Measurements from ENCODE around the gene NPAS3. TPM values are rescaled to one million over a fixed set of nuclear protein-coding genes. Genes with fewer than 3 reads are reported as not detected.

The NPAS3 gene
- total RNA-seq, 1 experiment from 2014 or later = not detected

GRCh38 chr14:33250963-33251362, 312.3 kb downstream of the NPAS3 start (continued):
- TF ChIP-seq REST (IDR thresholded peaks at IDR 0.05; ENCODE audit: low read depth) (no peak), JUND (IDR thresholded peaks at IDR 0.05) (no peak), SP1 (IDR thresholded peaks at IDR 0.05; ENCODE audit: low read depth) (no peak), POLR2A (IDR thresholded peaks at IDR 0.05; ENCODE audit: borderline replicate concordance, extremely low read depth, insufficient read depth, insufficient read length) (no peak)

GRCh38 chr14:33254342-33254741, 315.7 kb downstream of the NPAS3 start:
- Histone ChIP-seq H3K27me3 (ENCODE audit: insufficient read depth, low read length) (no peaks in the 10 kb centered on the region), H3K79me2 (ENCODE audit: insufficient read depth, low read length) (no peaks in the 10 kb centered on the region), H2AFZ (ENCODE audit: low read depth, low read length, poor library complexity, severe bottlenecking) (no peak overlapping the region), H3K4me2 (ENCODE audit: low read length) (no peak overlapping the region), H4K20me1 (ENCODE audit: insufficient read depth) (no peaks in the 10 kb centered on the region), H3K9me3 (ENCODE audit: control insufficient read depth in 1 of 2, insufficient read depth in 1 of 2, low read depth in 1 of 2, low read length in 2 of 2) (no peaks in the 10 kb centered on the region), H3K27ac (ENCODE audit: low read depth, low read length) (no peak overlapping the region), H3K9me2 (ENCODE audit: insufficient read depth) (no peaks in the 10 kb centered on the region), H3K4me1 (ENCODE audit: control insufficient read depth in 1 of 2, insufficient read depth in 2 of 2, low read length in 2 of 2) (no peaks in the 10 kb centered on the region), H3K36me3 (ENCODE audit: control insufficient read depth in 1 of 2, insufficient read depth in 2 of 2, low read length in 2 of 2) (no peaks in the 10 kb centered on the region), H3K4me3 (replicated peaks in 1 of 2; ENCODE audit: low read depth in 1 of 2, low read length in 2 of 2) (no peak overlapping the region), H3K9ac (ENCODE audit: low read length) (no peak overlapping the region)
- ATAC-seq (no peak), DNase-seq (ENCODE audit: low read depth, low spot score) (no peak)
- ChIA-PET CTCF (no interaction called here), POLR2A (no interaction called here), RAD21 (ENCODE audit: low non-redundant PET in 1 of 2, low total read pairs in 2 of 2, uncharacterized antibody in 2 of 2, unreplicated experiment in 2 of 2) (no interaction called here)
- TF ChIP-seq ZBTB33 (IDR thresholded peaks at IDR 0.05; ENCODE audit: extremely low read depth, insufficient replicate concordance, low read length) = no peak
- TF ChIP-seq CBX3 (IDR thresholded peaks at IDR 0.05; ENCODE audit: low read depth) = no peak
- no peak for TF ChIP-seq ZNF274 (IDR thresholded peaks at IDR 0.05; ENCODE audit: low read depth, low read length)
- TF ChIP-seq ZFX (IDR thresholded peaks at IDR 0.05) = no peak
- intact Hi-C loops (cut with micrococcal nuclease) = no loop called here
- BruUV-seq (replicated peaks) = no TSS peak
